Astrocyte of the cerebellum (primary cell): Measurements from ENCODE around the gene CTDSP1.

Experiments used
- DNase-seq: peaks from one replicate; pipeline ENCODE4 v3.0.0-alpha.2; 2011; ENCODE audit warnings: low read depth
- H3K4me3 ChIP-seq: 2 replicates; pipeline ENCODE4 v1.5.1; 2011; ENCODE audit warnings: mild to moderate bottlenecking, low read depth, low read length, moderate library complexity
- in situ Hi-C: cut with HindIII; loops from 2 replicates; pipeline ENCODE4 v1.10.0; 2017; ENCODE audit warnings: low sequenced_read_pairs
- TF ChIP-seq, protein P1 (sequence below): IDR thresholded peaks from 2 replicates; pipeline ENCODE4 v1.5.1; 2012; ENCODE audit warnings: low read length, low read depth, moderate library complexity, mild to moderate bottlenecking; ENCODE audit errors: missing control alignments

The CTDSP1 gene

DNA sequence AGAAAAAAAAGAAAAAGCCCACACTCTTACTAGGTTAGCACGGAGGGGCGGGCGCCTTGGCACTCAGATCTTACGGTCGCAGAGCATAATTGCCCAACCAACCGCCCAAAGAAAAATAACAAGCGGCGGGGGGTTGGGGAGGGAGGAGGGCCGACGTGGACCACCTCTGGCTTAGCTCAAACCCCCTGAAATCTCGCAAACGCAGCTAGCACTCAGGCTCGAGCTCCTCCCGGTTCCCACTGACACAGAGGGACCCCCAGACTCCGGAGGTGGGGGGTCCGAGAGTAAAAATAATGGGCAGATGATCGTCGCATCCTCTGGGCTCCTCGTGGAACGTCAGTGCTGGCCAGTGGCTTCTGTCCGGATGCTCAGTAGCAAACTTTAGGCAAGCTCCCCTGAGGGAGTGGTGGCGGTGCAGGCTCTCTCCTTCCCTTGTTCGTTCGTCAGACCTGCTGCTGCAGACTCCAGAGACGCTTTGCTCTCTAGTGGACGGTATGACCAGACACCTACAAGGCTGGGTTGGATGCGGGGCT, 31.0 kb upstream of the CTDSP1 start:
- no peak overlapping the region for H3K4me3 ChIP-seq

DNA sequence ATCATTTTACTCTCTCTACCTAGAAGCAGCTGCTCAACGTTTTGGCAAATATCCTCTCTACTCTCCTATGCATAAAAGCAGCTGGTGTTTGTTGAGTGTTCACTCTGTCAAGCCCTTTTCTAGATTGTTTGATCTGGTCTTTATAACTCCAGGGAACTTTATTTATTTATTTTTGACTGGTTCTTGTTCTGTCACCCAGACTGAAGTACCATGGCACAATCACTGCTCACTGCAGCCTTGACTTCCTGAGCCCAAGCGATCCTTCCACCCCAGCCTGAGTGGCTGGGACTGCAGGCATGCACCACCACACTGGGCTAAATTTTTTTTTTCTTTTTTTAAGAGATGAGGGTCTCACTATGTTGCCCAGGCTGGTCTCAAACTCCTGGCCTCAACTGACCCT, 30.3 kb upstream of the CTDSP1 start:
- in situ Hi-C loops = no loop called here
- no peak overlapping the region for H3K4me3 ChIP-seq
- no peak for DNase-seq
- TF ChIP-seq, protein P1, sequence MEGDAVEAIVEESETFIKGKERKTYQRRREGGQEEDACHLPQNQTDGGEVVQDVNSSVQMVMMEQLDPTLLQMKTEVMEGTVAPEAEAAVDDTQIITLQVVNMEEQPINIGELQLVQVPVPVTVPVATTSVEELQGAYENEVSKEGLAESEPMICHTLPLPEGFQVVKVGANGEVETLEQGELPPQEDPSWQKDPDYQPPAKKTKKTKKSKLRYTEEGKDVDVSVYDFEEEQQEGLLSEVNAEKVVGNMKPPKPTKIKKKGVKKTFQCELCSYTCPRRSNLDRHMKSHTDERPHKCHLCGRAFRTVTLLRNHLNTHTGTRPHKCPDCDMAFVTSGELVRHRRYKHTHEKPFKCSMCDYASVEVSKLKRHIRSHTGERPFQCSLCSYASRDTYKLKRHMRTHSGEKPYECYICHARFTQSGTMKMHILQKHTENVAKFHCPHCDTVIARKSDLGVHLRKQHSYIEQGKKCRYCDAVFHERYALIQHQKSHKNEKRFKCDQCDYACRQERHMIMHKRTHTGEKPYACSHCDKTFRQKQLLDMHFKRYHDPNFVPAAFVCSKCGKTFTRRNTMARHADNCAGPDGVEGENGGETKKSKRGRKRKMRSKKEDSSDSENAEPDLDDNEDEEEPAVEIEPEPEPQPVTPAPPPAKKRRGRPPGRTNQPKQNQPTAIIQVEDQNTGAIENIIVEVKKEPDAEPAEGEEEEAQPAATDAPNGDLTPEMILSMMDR = no peak

More for the DNA sequence above, 31.0 kb upstream of the CTDSP1 start:
- in situ Hi-C loops = no loop called here
- TF ChIP-seq, protein P1 = no peak
- no peak for DNase-seq

DNA sequence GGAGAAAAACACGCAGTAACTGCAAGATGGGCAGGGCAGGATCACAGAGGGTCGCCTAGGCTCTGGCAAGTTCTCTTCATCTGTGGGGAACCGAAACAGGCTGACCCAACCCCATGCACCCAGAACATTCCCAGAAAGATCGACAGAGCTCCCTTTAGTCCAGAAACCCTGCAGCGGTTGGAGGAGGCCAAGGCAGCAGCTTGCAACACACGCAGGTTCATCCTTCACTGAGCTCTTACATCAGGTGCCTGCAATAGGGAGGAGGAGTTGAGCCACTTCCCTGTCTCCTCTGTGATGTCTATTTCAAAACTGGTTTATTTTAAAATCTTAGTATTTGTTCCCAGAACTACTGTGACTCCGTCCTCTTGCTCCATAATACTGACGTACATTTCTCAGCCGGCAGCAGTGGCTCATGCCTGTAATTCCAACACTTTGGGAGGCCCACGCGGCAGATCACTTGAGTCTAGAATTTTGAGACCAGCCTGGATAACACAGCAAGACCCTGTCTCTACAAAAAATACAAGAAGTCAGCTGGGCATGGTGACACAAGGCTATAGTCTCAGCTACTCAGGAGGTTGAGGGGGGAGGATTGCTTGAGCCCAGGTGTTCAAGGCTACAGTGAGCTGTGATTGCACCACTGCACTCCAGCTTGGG, 29.1 kb upstream of the CTDSP1 start:
- TF ChIP-seq, protein P1 = no peak
- DNase-seq = no peak
- H3K4me3 ChIP-seq = no peak overlapping the region
- in situ Hi-C loops = no loop called here

DNA sequence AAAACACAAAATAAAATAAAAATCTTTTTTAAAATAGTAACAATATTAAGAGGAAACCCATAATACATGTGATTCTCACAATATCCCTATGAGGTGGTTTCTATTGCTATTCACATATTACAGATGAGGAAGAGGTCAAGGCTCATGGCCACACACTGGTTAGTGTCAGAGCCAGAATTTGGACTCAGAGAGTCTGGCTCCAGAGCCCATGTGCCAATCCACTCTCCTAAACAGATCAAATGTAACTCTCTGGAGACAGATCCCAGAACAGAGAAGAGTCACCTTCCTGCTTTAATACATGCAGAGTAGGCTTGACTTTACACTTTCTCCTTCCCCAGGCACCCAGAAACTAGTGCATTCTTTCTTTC, 27.7 kb upstream of the CTDSP1 start:
- TF ChIP-seq, protein P1 = no peak
- no peak for DNase-seq
- no peak overlapping the region for H3K4me3 ChIP-seq
- in situ Hi-C loops = no loop called here

DNA sequence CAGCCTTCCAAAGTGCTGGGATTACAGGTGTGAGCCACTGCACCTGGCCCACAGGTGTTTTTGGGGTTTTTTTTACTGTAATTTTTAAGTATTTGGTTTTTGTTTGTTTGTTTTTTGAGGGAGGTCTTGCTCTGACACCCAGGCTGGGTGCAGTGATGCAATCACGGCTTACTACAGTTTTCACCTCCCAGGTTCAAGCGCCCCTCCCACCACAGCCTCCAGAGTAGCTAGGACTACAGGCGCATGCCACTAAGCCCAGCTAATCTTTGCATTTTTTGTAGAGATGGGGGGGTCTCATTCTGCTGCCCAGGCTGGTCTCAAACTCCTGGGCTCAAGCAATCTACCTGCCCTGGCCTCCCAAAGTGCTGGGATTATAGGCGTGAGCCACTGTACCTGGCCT, 24.9 kb upstream of the CTDSP1 start:
- TF ChIP-seq, protein P1 = no peak

DNA sequence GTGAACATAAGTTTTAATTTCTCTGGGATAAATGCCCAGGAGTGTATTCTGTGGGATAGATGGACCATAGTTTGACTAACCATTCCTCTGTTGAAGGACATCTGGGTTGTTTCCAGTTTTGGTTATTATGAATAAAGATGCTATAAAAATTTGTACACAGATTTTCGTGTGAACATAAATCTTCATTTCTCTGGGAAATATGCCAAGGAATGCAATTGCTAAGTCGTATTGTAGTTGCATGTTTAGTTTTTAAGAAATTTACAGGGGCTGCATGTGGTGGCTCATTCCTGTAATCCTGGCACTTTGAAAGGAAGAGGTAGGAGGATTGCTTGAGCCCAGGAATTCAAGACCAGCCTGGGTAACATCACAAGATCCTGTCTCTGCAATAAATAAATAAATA, 24.5 kb upstream of the CTDSP1 start:
- in situ Hi-C loops = no loop called here
- no peak for DNase-seq
- H3K4me3 ChIP-seq = no peak overlapping the region
- TF ChIP-seq, protein P1 = no peak

More for the DNA sequence above, 24.9 kb upstream of the CTDSP1 start:
- in situ Hi-C loops = no loop called here
- no peak overlapping the region for H3K4me3 ChIP-seq
- no peak for DNase-seq

DNA sequence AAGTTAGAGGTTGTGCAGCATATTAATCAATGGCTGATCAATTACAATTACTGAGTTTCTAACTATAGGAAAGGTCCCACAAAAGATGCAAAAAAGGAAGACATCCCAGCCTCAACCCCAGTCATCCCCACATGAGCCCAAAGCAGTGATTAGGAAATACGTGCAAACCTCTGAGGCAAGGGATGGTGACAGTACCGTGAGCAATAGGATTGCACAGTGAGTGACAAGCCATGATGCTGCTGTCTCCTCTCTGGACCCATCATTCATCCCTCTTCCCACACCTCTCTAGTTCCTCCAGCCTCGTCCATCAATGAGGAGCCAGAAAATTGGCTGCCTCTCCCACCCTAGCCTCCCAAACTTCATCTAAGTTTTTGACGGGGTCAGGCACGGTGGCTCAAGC, 21.6 kb upstream of the CTDSP1 start:
- TF ChIP-seq, protein P1 = no peak
- DNase-seq = no peak
- in situ Hi-C loops = no loop called here

More for the DNA sequence above, 21.6 kb upstream of the CTDSP1 start:
- H3K4me3 ChIP-seq = no peak overlapping the region
